GM12872 (cell line): ENCODE measurements around the gene IFNL4.

Experiments used
- CTCF ChIP-seq: IDR thresholded peaks from 3 replicates; pipeline ENCODE4 v1.5.1; 2011; ENCODE audit warnings: low read depth, mild to moderate bottlenecking, low read length, moderate library complexity; ENCODE audit not compliant: insufficient read depth

IFNL4 gene

GRCh38 chr19:39264306-39265290 lies 15.9 kb upstream of the IFNL4 start:
- TF ChIP-seq CTCF: no peak

DNA sequence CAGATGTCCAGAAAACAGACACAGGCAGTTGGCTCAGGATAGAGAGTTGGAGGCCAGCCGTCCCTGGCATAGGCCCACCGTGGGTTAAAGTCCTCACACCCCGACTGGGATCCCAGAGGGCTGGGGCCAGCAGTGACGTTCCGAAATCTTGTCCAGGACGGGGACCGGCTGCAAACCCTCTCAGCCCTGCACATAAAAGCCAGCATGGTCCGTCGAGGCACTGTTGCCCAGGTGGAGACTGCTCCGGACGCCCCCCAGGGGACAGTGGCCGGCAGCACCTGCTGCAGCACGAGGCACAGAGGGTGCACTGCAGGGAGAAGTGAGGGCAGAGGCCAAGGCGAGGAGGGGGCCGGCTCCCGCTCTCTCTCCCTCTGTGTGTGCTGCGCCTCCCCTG lies 15.3 kb upstream of the IFNL4 start:
- 0 out of 3 replicates have a peak, but pooled peaks have one; percentile 4 for TF ChIP-seq CTCF

DNA sequence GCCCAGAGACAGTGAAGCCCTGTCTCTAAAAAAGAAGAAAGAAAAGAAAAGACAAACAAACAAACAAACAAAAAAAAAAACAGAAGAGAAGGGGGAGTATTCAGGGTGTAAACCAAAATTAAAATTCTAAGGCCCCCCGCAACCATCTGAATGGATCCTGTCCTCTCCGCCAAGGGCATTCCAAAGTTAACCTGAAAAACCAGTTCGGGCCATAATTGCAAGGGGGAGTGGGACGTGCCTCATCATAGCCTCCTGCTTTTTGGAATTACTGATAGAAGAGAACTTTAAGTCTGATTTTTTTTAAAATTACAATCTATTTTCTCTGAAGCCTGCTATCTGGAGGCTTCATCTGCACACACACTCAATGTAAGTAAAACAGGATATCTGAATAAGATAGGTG lies 13.8 kb upstream of the IFNL4 start:
- TF ChIP-seq CTCF: no peak

GRCh38 chr19:39261704-39262103 lies 13.0 kb upstream of the IFNL4 start:
- TF ChIP-seq CTCF: no peak

GRCh38 chr19:39257227-39257626 lies 8.6 kb upstream of the IFNL4 start:
- TF ChIP-seq CTCF: no peak

DNA sequence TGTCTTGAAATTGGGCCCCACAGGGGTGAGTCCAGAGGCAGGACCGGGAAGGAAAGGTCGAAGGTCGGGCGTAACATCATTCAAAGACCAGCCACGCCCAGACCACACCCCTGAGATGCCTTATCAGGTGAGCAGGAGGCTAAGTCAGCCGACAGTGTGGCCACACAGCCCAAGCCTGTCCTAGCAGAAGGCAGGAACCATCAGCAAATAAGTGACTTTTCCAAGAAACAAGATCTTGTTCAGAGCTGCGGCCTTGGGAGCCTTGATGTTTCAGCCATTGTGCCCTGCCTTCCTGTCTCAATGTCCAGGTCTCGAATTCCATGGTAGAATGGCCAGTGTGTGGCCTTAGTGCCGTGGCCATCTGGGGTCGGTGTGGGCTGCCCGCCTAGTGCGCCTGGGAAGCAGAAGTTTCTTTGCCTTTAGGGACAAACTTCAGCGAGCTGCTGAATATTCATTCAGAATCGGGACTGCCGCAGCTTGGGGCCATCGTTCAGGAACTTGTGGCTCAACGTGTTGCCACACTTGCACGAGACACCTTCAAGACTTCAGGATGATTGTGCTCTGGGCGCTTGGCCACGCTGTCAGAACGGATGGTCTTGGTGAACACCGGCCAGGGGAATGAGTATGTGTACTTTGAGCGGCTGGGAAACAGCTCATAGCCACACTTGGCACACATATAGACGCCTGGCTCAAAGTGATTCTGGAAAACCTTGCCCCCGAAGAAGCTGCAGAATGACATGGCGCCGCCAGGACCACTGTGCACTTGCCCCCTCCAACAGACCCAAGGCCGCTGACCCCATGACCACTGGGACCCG lies 6.1 kb upstream of the IFNL4 start:
- TF ChIP-seq CTCF: no peak
